ENCODE results near the gene KCNIP3. TPM values are rescaled to one million over a fixed set of nuclear protein-coding genes. Genes with fewer than 3 reads are reported as not detected.

Gene KCNIP3
- total RNA-seq, 1 experiment from 2014 or later: 4.5 TPM

GRCh38 chr2:95383635-95384027 is 86.5 kb downstream of the KCNIP3 start:
- Histone ChIP-seq H3K4me2 (no peak overlapping the region), H3K9me2 (ENCODE audit: insufficient read depth) (no peaks in the 10 kb centered on the region), H3K4me3 (no peak overlapping the region), H4K20me1 (ENCODE audit: insufficient read depth) (no peaks in the 10 kb centered on the region), H3F3A (ENCODE audit: insufficient read depth, low read depth) (no peaks in the 10 kb centered on the region), H3K79me2 (ENCODE audit: low read depth) (no peaks in the 10 kb centered on the region), H3K36me3 (ENCODE audit: low read depth) (no peaks in the 10 kb centered on the region), H3K9me3 (ENCODE audit: insufficient read depth, low read depth) (no peaks in the 10 kb centered on the region), H3K27ac (no peak overlapping the region), H3K4me1 (replicated peaks; ENCODE audit: insufficient read depth) (no peaks in the 10 kb centered on the region), H3K27me3 (ENCODE audit: insufficient read depth, low read depth) (peaks cover 72% of the 10 kb centered on the region), H2AFZ (no peak overlapping the region)
- DNase-seq: no peak
- POLR2A ChIA-PET (ENCODE audit: unreplicated experiment): no interaction called here
- no peak for TF ChIP-seq EZH2 (IDR thresholded peaks at IDR 0.05; ENCODE audit: low read depth)
- no peak for TF ChIP-seq CTCF (conservative IDR thresholded peaks at IDR 0.05)
- intact Hi-C loops (cut with micrococcal nuclease; ENCODE audit: unreplicated experiment): no loop called here
- no TSS peak for BruUV-seq (replicated peaks)
- CTCF ChIA-PET: no interaction called here

- Histone ChIP-seq H3K27ac (no peak overlapping the region), H3K9me2 (ENCODE audit: insufficient read depth) (no peaks in the 10 kb centered on the region), H3K36me3 (ENCODE audit: low read depth) (no peaks in the 10 kb centered on the region), H3K27me3 (ENCODE audit: insufficient read depth, low read depth) (peaks cover 60% of the 10 kb centered on the region), H3K4me3 (no peak overlapping the region), H2AFZ (no peak overlapping the region), H3K4me2 (no peak overlapping the region), H3K9me3 (ENCODE audit: insufficient read depth, low read depth) (no peaks in the 10 kb centered on the region), H3F3A (ENCODE audit: insufficient read depth, low read depth) (no peaks in the 10 kb centered on the region), H4K20me1 (ENCODE audit: insufficient read depth) (no peaks in the 10 kb centered on the region), H3K4me1 (replicated peaks; ENCODE audit: insufficient read depth) (0 out of 2 replicates have a peak, but pooled peaks cover 4% of the 10 kb centered on the region), H3K79me2 (ENCODE audit: low read depth) (no peaks in the 10 kb centered on the region)
- DNase-seq: no peak
- ChIA-PET CTCF (no interaction called here), POLR2A (ENCODE audit: unreplicated experiment) (no interaction called here)
- no peak for TF ChIP-seq CTCF (conservative IDR thresholded peaks at IDR 0.05)
- no peak for TF ChIP-seq EZH2 (IDR thresholded peaks at IDR 0.05; ENCODE audit: low read depth)
- BruUV-seq (replicated peaks): no TSS peak
- intact Hi-C loops (cut with micrococcal nuclease; ENCODE audit: unreplicated experiment): no loop called here
These were observed 87.9 kb downstream of the KCNIP3 start for GRCh38 chr2:95384854-95385569.

- Histone ChIP-seq H3F3A (ENCODE audit: insufficient read depth, low read depth) (no peaks in the 10 kb centered on the region), H3K27me3 (ENCODE audit: insufficient read depth, low read depth) (peaks cover 54% of the 10 kb centered on the region), H3K27ac (no peak overlapping the region), H2AFZ (no peak overlapping the region), H3K79me2 (ENCODE audit: low read depth) (no peaks in the 10 kb centered on the region), H3K4me1 (replicated peaks; ENCODE audit: insufficient read depth) (0 out of 2 replicates have a peak, but pooled peaks cover 4% of the 10 kb centered on the region), H3K9me2 (ENCODE audit: insufficient read depth) (no peaks in the 10 kb centered on the region), H4K20me1 (ENCODE audit: insufficient read depth) (no peaks in the 10 kb centered on the region), H3K4me3 (no peak overlapping the region), H3K4me2 (no peak overlapping the region), H3K9me3 (ENCODE audit: insufficient read depth, low read depth) (no peaks in the 10 kb centered on the region), H3K36me3 (ENCODE audit: low read depth) (no peaks in the 10 kb centered on the region)
- no peak for TF ChIP-seq CTCF (conservative IDR thresholded peaks at IDR 0.05)
- no peak for TF ChIP-seq EZH2 (IDR thresholded peaks at IDR 0.05; ENCODE audit: low read depth)
- no TSS peak for BruUV-seq (replicated peaks)
- no peak for DNase-seq
- ChIA-PET POLR2A (ENCODE audit: unreplicated experiment) (interaction anchor here (0.8 kb wide), 1 partner anchor 10 kb away, joined by 5 read pairs; no protein-coding TSS in a partner anchor), CTCF (no interaction called here)
- intact Hi-C loops (cut with micrococcal nuclease; ENCODE audit: unreplicated experiment): no loop called here
These were observed 88.4 kb downstream of the KCNIP3 start for GRCh38 chr2:95385570-95385984.
